GM13976 (cell line): Measurements from ENCODE around the gene COLEC12.

Experiments used
- DNase-seq: peaks from one replicate; pipeline ENCODE4 v3.0.0; 2012; ENCODE audit warnings: low spot score
- CTCF ChIP-seq: IDR thresholded peaks from 2 replicates; pipeline ENCODE4 v1.5.1; 2012; ENCODE audit warnings: borderline replicate concordance, mild to moderate bottlenecking; ENCODE audit not compliant: insufficient read depth; ENCODE audit errors: extremely low read depth, missing control alignments, control extremely low read depth
- in situ Hi-C: fragments of 300-500 bp; cut with MboI; formaldehyde crosslinking; loops from one replicate; pipeline ENCODE4 v1.12.0; 2022; ENCODE audit warnings: low sequenced_read_pairs, mixed read lengths, inconsistent platforms; ENCODE audit not compliant: unreplicated experiment

The COLEC12 gene

GRCh38 chr18:419541-420175 is 80.8 kb downstream of the COLEC12 start:
- in situ Hi-C loops, result no loop called here
- TF ChIP-seq CTCF, result no peak
- DNase-seq, result no peak

- in situ Hi-C loops, result no loop called here
- TF ChIP-seq CTCF, result no peak
- DNase-seq, result no peak
Measured at GRCh38 chr18:417495-417894, 83.0 kb downstream of the COLEC12 start.

GRCh38 chr18:416930-417329 is 83.6 kb downstream of the COLEC12 start:
- no peak for DNase-seq
- no peak for TF ChIP-seq CTCF
- in situ Hi-C loops, result no loop called here

GRCh38 chr18:415617-416612 is 84.6 kb downstream of the COLEC12 start:
- no peak for TF ChIP-seq CTCF
- no peak for DNase-seq
- in situ Hi-C loops, result no loop called here

GRCh38 chr18:415047-415446 is 85.5 kb downstream of the COLEC12 start:
- DNase-seq, result no peak
- in situ Hi-C loops, result no loop called here
- no peak for TF ChIP-seq CTCF

GRCh38 chr18:413233-413632 is 87.3 kb downstream of the COLEC12 start:
- DNase-seq, result no peak
- no peak for TF ChIP-seq CTCF

More at GRCh38 chr18:413233-413632, 87.3 kb downstream of the COLEC12 start:
- in situ Hi-C loops, result no loop called here
